SK-N-SH (cell line): ENCODE data around the gene BBS10. TPM values are rescaled to one million over a fixed set of nuclear protein-coding genes. Genes with fewer than 3 reads are reported as not detected.

Source experiments
- CTCF ChIA-PET: fragments of 300-600, 350-600 bp; formaldehyde crosslinking; extraction: SDS; loops from one replicate; lab custom pipeline; 2021; lab: Yijun Ruan, JAX
- POLR2A ChIA-PET: fragments of 350-600 bp; sonication (Branson Sonifier 250); formaldehyde crosslinking; extraction: SDS; loops from one replicate; lab custom pipeline; 2020; ENCODE audit warnings: antibody characterized with exemption, inconsistent platforms; lab: Yijun Ruan, JAX
- DNase-seq: peaks from one replicate; pipeline ENCODE4 v3.0.0; 2012
- H2AFZ ChIP-seq: fragments of 200-600 bp; sonication (generic); 2 replicates; pipeline ENCODE4 v1.8.1; 2016; ENCODE audit warnings: antibody characterized with exemption, mild to moderate bottlenecking, low read depth
- H3F3A ChIP-seq: fragments of 200-600 bp; sonication (generic); replicated peaks from 2 replicates; pipeline ENCODE3; 2016; ENCODE audit warnings: antibody characterized with exemption, mild to moderate bottlenecking; ENCODE audit not compliant: insufficient read depth
- H3K27ac ChIP-seq, 2 experiments: fragments of 200-500 bp in 1 of 2; fragments of 200-600 bp in 1 of 2; sonication (Bioruptor generic) in 1 of 2; sonication (generic), shearing (Covaris generic) in 1 of 2; 2 replicates each; pipeline versions ENCODE4 v1.5.1 to v1.6.1; 2014 to 2016; ENCODE audit warnings: low read depth in 2 of 2, inconsistent platforms in 1 of 2, low read length in 1 of 2, mild to moderate bottlenecking in 1 of 2, mixed read lengths in 1 of 2
- H3K27me3 ChIP-seq: fragments of 200-600 bp; sonication (generic), shearing (Covaris generic); 2 replicates; pipeline ENCODE4 v1.6.1; 2016; ENCODE audit warnings: mixed run types; ENCODE audit not compliant: insufficient read depth
- H3K36me3 ChIP-seq, 2 experiments: fragments of 200-500 bp in 1 of 2; fragments of 200-600 bp in 1 of 2; sonication (Bioruptor generic) in 1 of 2; sonication (generic) in 1 of 2; replicated peaks in 1 of 2; 2 replicates each; pipeline versions ENCODE3 to v1.5.1; 2014 to 2016; ENCODE audit warnings: low read length in 1 of 2, mild to moderate bottlenecking in 1 of 2; ENCODE audit not compliant: insufficient read depth in 2 of 2, control insufficient read depth in 1 of 2
- H3K4me1 ChIP-seq, 2 experiments: fragments of 200-500 bp in 1 of 2; fragments of 200-600 bp in 1 of 2; sonication (Bioruptor generic) in 1 of 2; sonication (generic), shearing (Covaris generic) in 1 of 2; 2 replicates each; pipeline versions ENCODE4 v1.5.1 to v1.6.1; 2014 to 2016; ENCODE audit warnings: low read depth in 1 of 2, low read length in 1 of 2, mixed run types in 1 of 2; ENCODE audit not compliant: insufficient read depth in 2 of 2, control insufficient read depth in 1 of 2
- H3K4me2 ChIP-seq: fragments of 200-600 bp; sonication (generic), shearing (Covaris generic); 2 replicates; pipeline ENCODE4 v1.6.1; 2017; ENCODE audit warnings: mixed run types
- H3K4me3 ChIP-seq, 2 experiments: fragments of 200-500 bp in 1 of 2; fragments of 200-600 bp in 1 of 2; sonication (Bioruptor generic) in 1 of 2; sonication (generic), shearing (Covaris generic) in 1 of 2; 2 replicates each; pipeline versions ENCODE4 v1.5.1 to v1.8.1; 2014 to 2016; ENCODE audit warnings: low read depth in 2 of 2, inconsistent platforms in 1 of 2, low read length in 1 of 2, mild to moderate bottlenecking in 1 of 2, mixed read lengths in 1 of 2, moderate library complexity in 1 of 2
- H3K79me2 ChIP-seq: fragments of 200-600 bp; sonication (generic); 2 replicates; pipeline ENCODE4 v1.8.1; 2017; ENCODE audit warnings: mild to moderate bottlenecking; ENCODE audit not compliant: insufficient read depth
- H3K9ac ChIP-seq: fragments of 200-600 bp; sonication (generic); 2 replicates; pipeline ENCODE4 v1.6.1; 2017; ENCODE audit warnings: mixed run types
- H3K9me2 ChIP-seq: fragments of 200-600 bp; sonication (generic); 2 replicates; pipeline ENCODE4 v1.6.1; 2017; ENCODE audit warnings: mixed run types
- H3K9me3 ChIP-seq: fragments of 200-600 bp; sonication (generic); 2 replicates; pipeline ENCODE4 v1.6.1; 2017; ENCODE audit warnings: mixed run types, mild to moderate bottlenecking, moderate library complexity
- H4K20me1 ChIP-seq: fragments of 200-600 bp; sonication (generic); 2 replicates; pipeline ENCODE4 v1.6.1; 2017; ENCODE audit warnings: mild to moderate bottlenecking, mixed run types; ENCODE audit not compliant: insufficient read depth
- CHD2 ChIP-seq: fragments of 150-350 bp; IDR thresholded peaks from 2 replicates; pipeline ENCODE4 v1.6.1; 2018; ENCODE audit warnings: low read length; ENCODE audit not compliant: partially characterized antibody
- ELF1 ChIP-seq: IDR thresholded peaks from 2 replicates; pipeline ENCODE4 v1.4.0; 2012
- EP300 ChIP-seq, 2 experiments: IDR thresholded peaks; 2 replicates each; pipeline versions ENCODE4 v1.4.0 to v1.6.1; 2012; ENCODE audit warnings: borderline replicate concordance in 1 of 2, low read depth in 1 of 2, low read length in 1 of 2
- FOSL2 ChIP-seq: IDR thresholded peaks from 2 replicates; pipeline ENCODE4 v1.4.0; 2012; ENCODE audit warnings: low read depth, mild to moderate bottlenecking, moderate library complexity, borderline replicate concordance
- GABPA ChIP-seq: IDR thresholded peaks from 2 replicates; pipeline ENCODE4 v1.4.0; 2012; ENCODE audit warnings: low read depth, mild to moderate bottlenecking
- GATA2 ChIP-seq: sonication (generic); formaldehyde crosslinking; IDR thresholded peaks from 2 replicates; pipeline ENCODE4 v1.5.0; 2020; ENCODE audit warnings: mild to moderate bottlenecking, missing genetic modification reagents
- JUND ChIP-seq: IDR thresholded peaks from 2 replicates; pipeline ENCODE4 v1.4.0; 2012
- MAX ChIP-seq: IDR thresholded peaks from 2 replicates; pipeline ENCODE4 v1.4.0; 2012; ENCODE audit warnings: low read depth
- MEF2A ChIP-seq: IDR thresholded peaks from 2 replicates; pipeline ENCODE4 v1.4.0; 2012; ENCODE audit warnings: low read depth, borderline replicate concordance
- MXI1 ChIP-seq: IDR thresholded peaks from 2 replicates; pipeline ENCODE4 v1.6.1; 2012; ENCODE audit warnings: mild to moderate bottlenecking, low read depth, low read length, improper control_type of control experiment
- PBX3 ChIP-seq: IDR thresholded peaks from 2 replicates; pipeline ENCODE4; 2012
- RCOR1 ChIP-seq: fragments of 150-350 bp; IDR thresholded peaks from 2 replicates; pipeline ENCODE4 v1.6.1; 2017; ENCODE audit warnings: antibody characterized with exemption, low read length
- TCF12 ChIP-seq: IDR thresholded peaks from 2 replicates; pipeline ENCODE4 v1.4.0; 2012
- YY1 ChIP-seq: IDR thresholded peaks from 2 replicates; pipeline ENCODE4 v1.4.0; 2012; ENCODE audit warnings: low read depth, mild to moderate bottlenecking
- WGBS: methylation state at CpG from one replicate; pipeline ENCODE4 v1.1.6; 2017; ENCODE audit warnings: low lambda C conversion rate; 5-methylcytosine and 5-hydroxymethylcytosine counted together
- polyA plus RNA-seq, 3 experiments: library from polyadenylated mRNA; depleted of rRNA; stranded (reverse); fragments of >200 nt; gene quantifications; 2 replicates each; pipeline ENCODE4 v1.2.3, GENCODE V29; 2012

The BBS10 gene
- polyA plus RNA-seq, 1 of the 3 experiments (the other 2 are of a cell fraction) = 5.6 TPM

GRCh38 chr12:76311796-76312195 is 36.4 kb downstream of the BBS10 start:
- H3F3A ChIP-seq = peaks cover 13% of the 10 kb centered on the region
- ChIA-PET CTCF (no interaction called here), POLR2A (no interaction called here)
- no peaks in the 10 kb centered on the region for H3K27me3 ChIP-seq
- no peaks in the 10 kb centered on the region for H3K79me2 ChIP-seq
- H3K4me1 ChIP-seq = peaks cover 0 to 6% of the 10 kb centered on the region in 2 experiments; a peak in 1 of 4 replicates
- no peak overlapping the region for H3K4me3 ChIP-seq
- no peaks in the 10 kb centered on the region for H3K9me2 ChIP-seq
- TF ChIP-seq FOSL2 (peak; percentile 46; the same call in 1 of the 2 replicates), PBX3 (0 out of 2 replicates have a peak, but pooled peaks have one; percentile 19), ELF1 (no peak), RCOR1 (no peak), YY1 (no peak), TCF12 (no peak), GATA2 (no peak), MXI1 (no peak), MAX (no peak), JUND (0 out of 2 replicates have a peak, but pooled peaks have one; percentile 12), MEF2A (no peak)
- DNase-seq = no peak
- H4K20me1 ChIP-seq = no peaks in the 10 kb centered on the region
- H3K27ac ChIP-seq = 0 out of 4 replicates have a peak overlapping the region, but pooled peaks of 1 of the 2 experiments have one; percentile 0
- peaks cover 0 to 8% of the 10 kb centered on the region in 2 experiments for H3K36me3 ChIP-seq
- H2AFZ ChIP-seq = no peak overlapping the region
- WGBS = 73% methylated on average over 3 of the region's 3 CpGs
- H3K9me3 ChIP-seq = no peaks in the 10 kb centered on the region
- H3K4me2 ChIP-seq = no peak overlapping the region
- H3K9ac ChIP-seq = no peak overlapping the region

- H3K27me3 ChIP-seq = no peaks in the 10 kb centered on the region
- CTCF ChIA-PET = no interaction called here
- H3K4me1 ChIP-seq = peaks cover 0 to 6% of the 10 kb centered on the region in 2 experiments; a peak in 1 of 4 replicates
- POLR2A ChIA-PET = no interaction called here
- no peaks in the 10 kb centered on the region for H3K79me2 ChIP-seq
- peak overlapping the region; percentile 21; the same call in 1 of the 2 replicates for H2AFZ ChIP-seq
- TF ChIP-seq PBX3 = no peak
- TF ChIP-seq TCF12 = peak; percentile 9; the same call in 1 of the 2 replicates
- TF ChIP-seq FOSL2 = peak; percentile 50; the same call in 1 of the 2 replicates
- TF ChIP-seq EP300 (IDR thresholded peaks at IDR 0.05; ENCODE audit: borderline replicate concordance in 1 of 2, low read depth in 1 of 2, low read length in 1 of 2) = 0 out of 4 replicates have a peak, but pooled peaks of 1 of the 2 experiments have one; percentile 10
- no peak for TF ChIP-seq CHD2
- no peak for TF ChIP-seq GABPA
- peak; percentile 41; the same call in 1 of the 2 replicates for TF ChIP-seq JUND
- H3K27ac ChIP-seq = peak overlapping the region in 1 of 2 experiments; percentile 50; a peak in 2 of 4 replicates
- peak overlapping the region; percentile 8; the same call in 1 of the 2 replicates for H3K4me2 ChIP-seq
- no peak for DNase-seq
- H3K9ac ChIP-seq = no peak overlapping the region
- H3F3A ChIP-seq = peaks cover 10% of the 10 kb centered on the region
- no peaks in the 10 kb centered on the region for H4K20me1 ChIP-seq
- H3K36me3 ChIP-seq = peaks cover 0 to 19% of the 10 kb centered on the region in 2 experiments
- no peaks in the 10 kb centered on the region for H3K9me2 ChIP-seq
- no peak overlapping the region for H3K4me3 ChIP-seq
- no peaks in the 10 kb centered on the region for H3K9me3 ChIP-seq
These were observed 38.1 kb downstream of the BBS10 start for GRCh38 chr12:76310110-76310509.
